Neural cell (in vitro differentiated cells): ENCODE results near the gene NPAS3. TPM values are rescaled to one million over a fixed set of nuclear protein-coding genes. Genes with fewer than 3 reads are reported as not detected.

Experiments used
- H2AFZ ChIP-seq: fragments of 200-600, 300-800 bp; sonication (generic), shearing (Covaris generic); 2 replicates; pipeline ENCODE4 v1.6.0; 2014; ENCODE audit warnings: low read depth, mild to moderate bottlenecking, antibody characterized with exemption, low read length, moderate library complexity
- H3F3A ChIP-seq: fragments of 200-600 bp; shearing (Covaris generic); 2 replicates; pipeline ENCODE4 v1.6.1; 2016; ENCODE audit warnings: mild to moderate bottlenecking, moderate library complexity, mixed read lengths, antibody characterized with exemption, low read length; ENCODE audit not compliant: insufficient read depth, poor library complexity, severe bottlenecking
- H3K27ac ChIP-seq: fragments of 200-600, 300-800 bp; sonication (generic), shearing (Covaris generic); 2 replicates; pipeline ENCODE4 v1.5.1; 2014; ENCODE audit warnings: mild to moderate bottlenecking, low read length, moderate library complexity
- H3K27me3 ChIP-seq: fragments of 300-800, 200-600 bp; sonication (generic), shearing (Covaris generic); 2 replicates; pipeline ENCODE4 v1.6.0; 2014; ENCODE audit warnings: mild to moderate bottlenecking, low read depth, low read length, moderate library complexity; ENCODE audit not compliant: insufficient read depth
- H3K36me3 ChIP-seq: fragments of 300-800, 200-600 bp; sonication (generic), shearing (Covaris generic); 2 replicates; pipeline ENCODE4 v1.5.1; 2014; ENCODE audit warnings: mild to moderate bottlenecking, antibody characterized with exemption, low read length, moderate library complexity; ENCODE audit not compliant: insufficient read depth
- H3K4me2 ChIP-seq: fragments of 300-800, 200-600 bp; sonication (generic), shearing (Covaris generic); 2 replicates; pipeline ENCODE4 v1.6.0; 2014; ENCODE audit warnings: mild to moderate bottlenecking, low read length
- H3K4me3 ChIP-seq: fragments of 300-800, 200-600 bp; sonication (generic), shearing (Covaris generic); 2 replicates; pipeline ENCODE4 v1.5.1; 2014; ENCODE audit warnings: mild to moderate bottlenecking, low read length, moderate library complexity
- H3K79me2 ChIP-seq: fragments of 200-600 bp; shearing (Covaris generic); replicated peaks from 2 replicates; pipeline ENCODE4 v1.6.0; 2014; ENCODE audit warnings: mild to moderate bottlenecking, low read length, moderate library complexity; ENCODE audit not compliant: insufficient read depth
- H3K9ac ChIP-seq: fragments of 300-800, 200-600 bp; sonication (generic), shearing (Covaris generic); 2 replicates; pipeline ENCODE4 v1.6.1; 2016; ENCODE audit warnings: mild to moderate bottlenecking, low read length, mixed read lengths
- H3K9me2 ChIP-seq: fragments of 200-600 bp; shearing (Covaris generic); 2 replicates; pipeline ENCODE4 v1.6.1; 2016; ENCODE audit warnings: mild to moderate bottlenecking, low read length, mixed read lengths; ENCODE audit not compliant: insufficient read depth
- H3K9me3 ChIP-seq: fragments of 200-600, 300-800 bp; sonication (generic), shearing (Covaris generic); 2 replicates; pipeline ENCODE4 v1.6.1; 2016; ENCODE audit warnings: mild to moderate bottlenecking, mixed run types, low read length, moderate library complexity, mixed read lengths
- H4K20me1 ChIP-seq: fragments of 200-600 bp; shearing (Covaris generic); 2 replicates; pipeline ENCODE4 v1.6.1; 2016; ENCODE audit warnings: mild to moderate bottlenecking, mixed run types; ENCODE audit not compliant: insufficient read depth
- EP300 ChIP-seq: fragments of 450-650 bp; conservative IDR thresholded peaks from 2 replicates; pipeline ENCODE4 v1.6.1; 2014; ENCODE audit warnings: antibody characterized with exemption, mild to moderate bottlenecking, moderate library complexity; ENCODE audit not compliant: poor library complexity, severe bottlenecking
- EZH2 ChIP-seq: fragments of 200-600, 300-800 bp; shearing (Covaris generic), sonication (generic); IDR thresholded peaks from 2 replicates; pipeline ENCODE4 v1.6.1; 2014; ENCODE audit warnings: antibody characterized with exemption, low read length, borderline replicate concordance, mild to moderate bottlenecking; ENCODE audit not compliant: insufficient read depth, poor library complexity, severe bottlenecking
- MXI1 ChIP-seq: fragments of 450-650 bp; conservative IDR thresholded peaks from 2 replicates; pipeline ENCODE4 v1.6.1; 2014; ENCODE audit warnings: antibody characterized with exemption, mild to moderate bottlenecking; ENCODE audit not compliant: poor library complexity, severe bottlenecking
- POLR2AphosphoS5 ChIP-seq: IDR thresholded peaks from 2 replicates; pipeline ENCODE4 v1.6.1; 2012
- RAD21 ChIP-seq: fragments of 450-650 bp; conservative IDR thresholded peaks from 2 replicates; pipeline ENCODE4 v1.6.1; 2014; ENCODE audit warnings: antibody characterized with exemption, mild to moderate bottlenecking, moderate library complexity
- SMC3 ChIP-seq: fragments of 450-650 bp; conservative IDR thresholded peaks from 2 replicates; pipeline ENCODE4 v1.6.1; 2014; ENCODE audit warnings: antibody characterized with exemption, mild to moderate bottlenecking, moderate library complexity; ENCODE audit not compliant: poor library complexity
- TAF1 ChIP-seq: IDR thresholded peaks from 2 replicates; pipeline ENCODE4 v1.6.1; 2012; ENCODE audit warnings: low read depth
- polyA plus RNA-seq: library from polyadenylated mRNA; depleted of rRNA; stranded (reverse); fragments of >200 nt; gene quantifications from 2 replicates; pipeline ENCODE4 v1.2.3, GENCODE V29; 2014
- TF ChIP-seq, protein P1 (sequence below): IDR thresholded peaks from 2 replicates; pipeline ENCODE4 v1.6.1; 2012; ENCODE audit warnings: borderline replicate concordance
- TF ChIP-seq, protein P2 (sequence below): fragments of 450-650 bp; IDR thresholded peaks from 2 replicates; pipeline ENCODE4 v1.5.1; 2014; ENCODE audit warnings: antibody characterized with exemption, mild to moderate bottlenecking, moderate library complexity; ENCODE audit not compliant: poor library complexity, severe bottlenecking

Gene NPAS3
- polyA plus RNA-seq, 1 donor from 2014 or later, result 1.3 TPM

DNA sequence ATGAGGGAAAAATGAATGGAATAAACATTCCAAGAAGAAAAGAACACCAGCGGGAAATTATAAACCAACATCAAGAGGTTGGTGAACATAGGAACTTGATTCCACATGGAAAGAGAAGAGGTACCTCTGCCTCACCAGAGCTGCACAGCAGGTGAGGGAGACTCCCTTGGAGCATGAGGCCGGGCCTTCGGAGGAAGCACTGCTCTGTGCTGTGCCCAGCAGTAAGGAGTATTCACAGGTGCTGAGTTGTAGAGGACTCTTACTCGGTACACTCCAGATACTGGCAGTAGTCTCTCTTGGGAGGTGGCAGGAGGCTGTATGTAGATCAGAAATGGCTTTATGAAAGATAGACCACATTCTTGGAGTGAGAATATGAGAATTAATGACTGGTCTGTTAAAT lies 76.0 kb downstream of the NPAS3 start:
- Histone ChIP-seq H2AFZ (no peak overlapping the region), H4K20me1 (no peaks in the 10 kb centered on the region), H3K79me2 (no peaks in the 10 kb centered on the region), H3K9me2 (no peaks in the 10 kb centered on the region), H3K4me2 (no peak overlapping the region), H3K4me3 (no peak overlapping the region), H3K27ac (no peak overlapping the region), H3K9ac (no peak overlapping the region), H3F3A (no peaks in the 10 kb centered on the region), H3K27me3 (no peaks in the 10 kb centered on the region), H3K9me3 (no peaks in the 10 kb centered on the region), H3K36me3 (no peaks in the 10 kb centered on the region)
- TF ChIP-seq TAF1 (no peak), RAD21 (no peak), MXI1 (no peak), SMC3 (no peak), EZH2 (no peak)

DNA sequence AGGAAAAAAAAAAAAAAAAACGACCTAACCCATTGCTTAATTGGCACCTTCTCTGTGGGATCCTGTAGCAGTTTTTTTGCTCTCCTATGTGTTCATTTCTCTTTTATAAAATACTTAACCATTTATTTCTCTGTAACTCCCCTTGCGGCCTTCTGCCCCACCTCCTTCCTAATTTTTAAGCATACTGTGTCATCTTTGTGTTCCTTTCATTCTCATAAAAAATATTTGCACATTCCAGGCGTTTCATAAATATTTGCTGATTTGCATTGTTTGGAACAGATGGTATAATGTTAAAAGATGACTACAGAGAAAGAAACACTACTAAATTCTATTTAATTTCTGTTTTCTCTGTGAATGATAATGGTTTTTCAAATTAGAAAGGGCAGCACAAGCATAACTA lies 77.9 kb downstream of the NPAS3 start:
- no peaks in the 10 kb centered on the region for H3K36me3 ChIP-seq
- H3K9me3 ChIP-seq, result no peaks in the 10 kb centered on the region
- H3F3A ChIP-seq, result no peaks in the 10 kb centered on the region
- no peaks in the 10 kb centered on the region for H4K20me1 ChIP-seq
- no peak overlapping the region for H3K4me2 ChIP-seq
- H3K27me3 ChIP-seq, result no peaks in the 10 kb centered on the region
- H3K27ac ChIP-seq, result no peak overlapping the region
- H3K9ac ChIP-seq, result no peak overlapping the region
- no peak overlapping the region for H3K4me3 ChIP-seq
- H3K9me2 ChIP-seq, result no peaks in the 10 kb centered on the region
- TF ChIP-seq EZH2, result no peak
- TF ChIP-seq, protein P1, sequence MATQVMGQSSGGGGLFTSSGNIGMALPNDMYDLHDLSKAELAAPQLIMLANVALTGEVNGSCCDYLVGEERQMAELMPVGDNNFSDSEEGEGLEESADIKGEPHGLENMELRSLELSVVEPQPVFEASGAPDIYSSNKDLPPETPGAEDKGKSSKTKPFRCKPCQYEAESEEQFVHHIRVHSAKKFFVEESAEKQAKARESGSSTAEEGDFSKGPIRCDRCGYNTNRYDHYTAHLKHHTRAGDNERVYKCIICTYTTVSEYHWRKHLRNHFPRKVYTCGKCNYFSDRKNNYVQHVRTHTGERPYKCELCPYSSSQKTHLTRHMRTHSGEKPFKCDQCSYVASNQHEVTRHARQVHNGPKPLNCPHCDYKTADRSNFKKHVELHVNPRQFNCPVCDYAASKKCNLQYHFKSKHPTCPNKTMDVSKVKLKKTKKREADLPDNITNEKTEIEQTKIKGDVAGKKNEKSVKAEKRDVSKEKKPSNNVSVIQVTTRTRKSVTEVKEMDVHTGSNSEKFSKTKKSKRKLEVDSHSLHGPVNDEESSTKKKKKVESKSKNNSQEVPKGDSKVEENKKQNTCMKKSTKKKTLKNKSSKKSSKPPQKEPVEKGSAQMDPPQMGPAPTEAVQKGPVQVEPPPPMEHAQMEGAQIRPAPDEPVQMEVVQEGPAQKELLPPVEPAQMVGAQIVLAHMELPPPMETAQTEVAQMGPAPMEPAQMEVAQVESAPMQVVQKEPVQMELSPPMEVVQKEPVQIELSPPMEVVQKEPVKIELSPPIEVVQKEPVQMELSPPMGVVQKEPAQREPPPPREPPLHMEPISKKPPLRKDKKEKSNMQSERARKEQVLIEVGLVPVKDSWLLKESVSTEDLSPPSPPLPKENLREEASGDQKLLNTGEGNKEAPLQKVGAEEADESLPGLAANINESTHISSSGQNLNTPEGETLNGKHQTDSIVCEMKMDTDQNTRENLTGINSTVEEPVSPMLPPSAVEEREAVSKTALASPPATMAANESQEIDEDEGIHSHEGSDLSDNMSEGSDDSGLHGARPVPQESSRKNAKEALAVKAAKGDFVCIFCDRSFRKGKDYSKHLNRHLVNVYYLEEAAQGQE, result no peak
- no peak overlapping the region for H2AFZ ChIP-seq
- H3K79me2 ChIP-seq, result no peaks in the 10 kb centered on the region

DNA sequence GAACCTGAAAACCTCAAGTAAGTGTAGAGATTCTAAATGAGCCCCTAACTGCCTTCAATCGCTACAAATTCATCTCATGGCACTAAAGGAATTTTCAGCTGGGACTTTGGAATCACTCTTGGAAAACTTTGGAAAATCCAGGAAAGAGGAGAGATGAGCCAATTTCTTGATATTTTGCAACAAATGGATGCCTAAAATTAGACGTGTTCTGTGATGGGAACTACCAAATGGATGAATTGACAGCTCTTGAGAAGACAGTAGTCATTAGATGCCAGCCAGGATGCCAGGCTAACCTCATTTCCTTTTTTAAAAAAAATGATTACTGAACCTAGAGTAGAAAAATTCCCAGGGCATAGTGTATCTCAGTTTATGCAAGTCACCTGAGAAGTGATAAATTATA lies 78.3 kb downstream of the NPAS3 start:
- no peaks in the 10 kb centered on the region for H3K36me3 ChIP-seq
- no peak for TF ChIP-seq RAD21
- no peak for TF ChIP-seq MXI1
- TF ChIP-seq EZH2, result no peak
- no peak for TF ChIP-seq SMC3
- no peak for TF ChIP-seq EP300
- TF ChIP-seq, protein P2, sequence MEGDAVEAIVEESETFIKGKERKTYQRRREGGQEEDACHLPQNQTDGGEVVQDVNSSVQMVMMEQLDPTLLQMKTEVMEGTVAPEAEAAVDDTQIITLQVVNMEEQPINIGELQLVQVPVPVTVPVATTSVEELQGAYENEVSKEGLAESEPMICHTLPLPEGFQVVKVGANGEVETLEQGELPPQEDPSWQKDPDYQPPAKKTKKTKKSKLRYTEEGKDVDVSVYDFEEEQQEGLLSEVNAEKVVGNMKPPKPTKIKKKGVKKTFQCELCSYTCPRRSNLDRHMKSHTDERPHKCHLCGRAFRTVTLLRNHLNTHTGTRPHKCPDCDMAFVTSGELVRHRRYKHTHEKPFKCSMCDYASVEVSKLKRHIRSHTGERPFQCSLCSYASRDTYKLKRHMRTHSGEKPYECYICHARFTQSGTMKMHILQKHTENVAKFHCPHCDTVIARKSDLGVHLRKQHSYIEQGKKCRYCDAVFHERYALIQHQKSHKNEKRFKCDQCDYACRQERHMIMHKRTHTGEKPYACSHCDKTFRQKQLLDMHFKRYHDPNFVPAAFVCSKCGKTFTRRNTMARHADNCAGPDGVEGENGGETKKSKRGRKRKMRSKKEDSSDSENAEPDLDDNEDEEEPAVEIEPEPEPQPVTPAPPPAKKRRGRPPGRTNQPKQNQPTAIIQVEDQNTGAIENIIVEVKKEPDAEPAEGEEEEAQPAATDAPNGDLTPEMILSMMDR, result no peak
- no peak for TF ChIP-seq POLR2AphosphoS5
- no peak for TF ChIP-seq TAF1
- TF ChIP-seq, protein P1, result no peak
- H3K4me2 ChIP-seq, result no peak overlapping the region
- H3K9me2 ChIP-seq, result no peaks in the 10 kb centered on the region
- no peak overlapping the region for H2AFZ ChIP-seq
- H3K9ac ChIP-seq, result no peak overlapping the region
- no peaks in the 10 kb centered on the region for H3K79me2 ChIP-seq
- no peaks in the 10 kb centered on the region for H3K9me3 ChIP-seq
- no peaks in the 10 kb centered on the region for H4K20me1 ChIP-seq
- H3F3A ChIP-seq, result no peaks in the 10 kb centered on the region
- H3K4me3 ChIP-seq, result no peak overlapping the region
- H3K27me3 ChIP-seq, result no peaks in the 10 kb centered on the region
- H3K27ac ChIP-seq, result no peak overlapping the region
